Measurements from ENCODE around the gene PPOX.

Gene PPOX

GRCh38 chr1:161199506-161200139 lies 33.4 kb downstream of the PPOX start:
- no peak for DNase-seq

GRCh38 chr1:161200421-161200991 lies 34.3 kb downstream of the PPOX start:
- DNase-seq = no peak

GRCh38 chr1:161200992-161201835 lies 35.0 kb downstream of the PPOX start:
- no peak for DNase-seq

- DNase-seq = peak; percentile 25
Observed at GRCh38 chr1:161201836-161202712, 35.8 kb downstream of the PPOX start, which contains the start of gene NDUFS2. NDUFS2 (plus strand) TSS chr1:161202367; CDS start chr1:161202386, 19 bp downstream.

- DNase-seq = no peak
Observed at GRCh38 chr1:161206411-161207140, 40.4 kb downstream of the PPOX start.

- DNase-seq = no peak
Observed at GRCh38 chr1:161207173-161207572, 40.9 kb downstream of the PPOX start.

- no peak for DNase-seq
Observed at GRCh38 chr1:161209790-161210409, 43.7 kb downstream of the PPOX start.

- DNase-seq = no peak
Observed at GRCh38 chr1:161214369-161214768, 48.1 kb downstream of the PPOX start.

- no peak for DNase-seq
Observed at GRCh38 chr1:161215076-161215475, 48.9 kb downstream of the PPOX start, which contains the start of gene FCER1G. FCER1G (plus strand) TSS chr1:161215295; CDS start chr1:161215322, 27 bp downstream.

- DNase-seq = no peak
Observed at GRCh38 chr1:161216945-161217712, 50.9 kb downstream of the PPOX start.

- DNase-seq = no peak
Observed at GRCh38 chr1:161217831-161218230, 51.6 kb downstream of the PPOX start.

GRCh38 chr1:161218301-161219077 lies 52.3 kb downstream of the PPOX start:
- no peak for DNase-seq

- no peak for DNase-seq
Observed at GRCh38 chr1:161219078-161219892, 53.1 kb downstream of the PPOX start.

- DNase-seq = no peak
Observed at GRCh38 chr1:161220002-161220401, 53.8 kb downstream of the PPOX start.

Measured in cortex of kidney (tissue), 1 donor.